Measurements from ENCODE around the gene IQCE.

The IQCE gene

DNA sequence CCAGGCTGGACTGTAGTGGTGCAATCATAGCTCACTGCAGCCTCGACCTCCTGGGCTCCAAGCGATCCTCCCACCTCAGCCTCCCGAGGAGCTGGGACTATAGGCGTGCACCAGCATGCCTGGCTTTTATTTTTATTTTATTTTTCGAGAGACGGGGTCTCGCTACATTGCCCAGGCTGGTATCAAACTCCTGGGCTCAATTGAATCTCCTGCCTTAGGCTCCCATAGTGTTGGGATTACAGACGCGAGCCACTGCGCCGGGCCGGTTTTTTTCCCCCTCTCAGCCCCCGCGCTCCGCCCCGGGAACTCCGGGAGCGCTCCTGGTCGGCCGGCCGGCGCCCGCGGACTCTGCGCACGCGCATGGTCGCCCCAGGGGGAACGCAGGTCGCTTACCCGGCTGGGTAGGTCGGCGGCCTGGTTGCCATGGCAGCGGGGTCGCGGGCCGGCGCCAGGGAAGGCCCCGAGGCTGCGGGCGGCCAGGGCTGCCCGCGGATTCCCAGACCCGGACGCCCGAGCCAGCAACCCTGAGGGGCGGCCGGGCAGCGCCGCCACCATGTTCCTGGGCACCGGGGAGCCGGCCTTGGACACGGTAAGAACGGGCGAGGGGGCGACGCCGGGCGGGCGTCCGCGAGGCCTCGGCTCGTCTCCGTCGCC lies at the start of gene IQCE:
Gene IQCE, plus strand, starts transcription at position 351 of the 654 bp plus-strand sequence. Its CDS starts 203 bp downstream, at position 554.
- DNase-seq (ENCODE audit: low read depth) = peak; percentile 87

- no peak for DNase-seq (ENCODE audit: low read depth)
These were observed 49.4 kb upstream of the IQCE start for GRCh38 chr7:2509298-2509906.

DNA sequence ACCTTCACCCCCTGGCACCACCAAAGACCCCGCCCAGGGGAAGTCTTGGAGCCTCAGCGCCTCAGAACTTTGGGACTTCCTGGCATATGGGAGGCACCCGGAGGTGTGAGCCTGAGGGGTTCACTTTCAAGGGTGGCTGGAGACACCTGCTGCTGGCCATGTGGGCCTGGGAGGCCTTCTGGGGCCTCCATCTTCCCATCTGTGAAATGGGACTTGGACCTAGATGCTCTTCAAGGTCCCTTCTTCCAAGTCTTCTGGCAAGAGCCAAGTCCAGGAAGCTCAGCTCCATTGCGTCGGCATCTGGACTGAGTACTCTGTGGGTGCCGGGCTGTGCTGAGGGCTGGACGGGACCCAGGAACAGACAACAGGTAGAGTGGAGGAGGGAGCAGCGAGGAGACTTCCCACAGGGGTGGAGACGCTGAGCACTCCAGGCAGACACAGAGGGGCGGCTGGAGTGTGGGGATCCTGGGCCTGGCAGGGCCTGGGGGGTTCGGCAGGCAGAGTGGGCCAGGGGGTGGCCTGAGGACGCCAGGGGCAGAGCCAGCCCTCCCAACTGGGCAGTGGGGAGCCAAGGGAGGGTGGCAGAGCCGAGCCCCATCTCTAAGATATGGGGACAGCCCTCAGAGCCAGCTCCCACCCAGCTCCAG lies 48.5 kb upstream of the IQCE start:
- DNase-seq (ENCODE audit: low read depth) = no peak

DNA sequence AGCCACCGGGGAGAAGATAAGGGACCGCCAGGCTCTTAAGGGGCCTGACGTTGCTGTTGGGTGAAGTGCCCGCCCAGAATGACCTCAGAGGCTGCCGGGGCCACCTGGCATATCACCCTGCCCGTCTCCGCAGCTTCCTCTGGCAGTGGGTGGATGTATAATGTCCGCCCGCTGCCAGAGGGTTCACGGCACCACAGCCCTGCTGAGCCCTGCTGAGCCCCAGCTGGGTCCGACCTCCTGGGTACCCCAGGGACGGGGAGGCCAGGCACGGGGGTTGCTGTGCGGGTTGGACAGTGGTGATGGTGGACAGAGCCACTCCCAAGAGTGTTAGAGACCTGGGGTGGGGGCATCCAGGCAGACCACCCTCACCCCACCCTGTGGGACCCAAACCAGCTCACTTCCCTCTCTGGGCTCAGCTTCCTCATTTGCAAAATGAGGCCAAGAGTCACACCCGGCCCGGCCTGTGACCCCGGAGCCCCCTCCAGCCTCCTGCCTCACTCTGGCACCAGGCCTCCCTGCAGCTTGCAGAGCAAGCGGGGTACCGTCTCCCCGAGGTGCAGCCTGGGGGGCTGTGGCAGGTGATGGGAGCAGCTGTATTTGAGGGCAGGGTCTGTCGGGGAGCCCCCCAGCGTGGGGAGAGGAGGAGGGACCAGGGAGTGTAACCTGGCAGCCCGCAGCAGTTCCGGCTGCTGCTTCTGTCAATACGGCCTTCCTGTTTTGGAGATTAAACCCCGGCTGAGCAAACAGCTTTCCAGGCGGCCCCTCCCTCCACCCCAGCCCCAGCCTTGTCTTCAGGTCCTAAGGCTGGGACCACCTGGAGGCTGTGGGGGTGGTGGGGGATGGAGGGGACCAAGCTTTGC lies 47.6 kb upstream of the IQCE start:
- DNase-seq (ENCODE audit: low read depth) = no peak

DNA sequence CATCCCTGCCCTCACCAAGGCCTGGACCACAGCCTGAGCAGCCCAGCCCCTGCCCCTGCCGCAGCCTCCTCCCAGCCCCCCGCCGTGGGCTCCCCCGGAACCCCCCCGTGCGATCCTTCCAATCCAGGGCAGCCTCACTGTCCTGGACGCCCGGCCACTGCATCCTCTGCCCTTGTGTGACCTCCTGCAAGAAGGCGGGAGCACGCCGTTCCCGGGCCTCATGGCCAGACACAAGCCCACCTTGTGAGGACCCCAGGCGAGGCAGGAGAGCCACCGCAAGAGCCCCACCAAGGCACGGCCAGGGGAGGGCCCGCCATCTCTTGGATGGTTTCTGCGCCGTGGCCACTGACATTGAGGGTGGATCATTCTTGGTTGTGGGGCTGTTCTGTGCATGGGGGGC lies 47.0 kb upstream of the IQCE start:
- no peak for DNase-seq (ENCODE audit: low read depth)

DNA sequence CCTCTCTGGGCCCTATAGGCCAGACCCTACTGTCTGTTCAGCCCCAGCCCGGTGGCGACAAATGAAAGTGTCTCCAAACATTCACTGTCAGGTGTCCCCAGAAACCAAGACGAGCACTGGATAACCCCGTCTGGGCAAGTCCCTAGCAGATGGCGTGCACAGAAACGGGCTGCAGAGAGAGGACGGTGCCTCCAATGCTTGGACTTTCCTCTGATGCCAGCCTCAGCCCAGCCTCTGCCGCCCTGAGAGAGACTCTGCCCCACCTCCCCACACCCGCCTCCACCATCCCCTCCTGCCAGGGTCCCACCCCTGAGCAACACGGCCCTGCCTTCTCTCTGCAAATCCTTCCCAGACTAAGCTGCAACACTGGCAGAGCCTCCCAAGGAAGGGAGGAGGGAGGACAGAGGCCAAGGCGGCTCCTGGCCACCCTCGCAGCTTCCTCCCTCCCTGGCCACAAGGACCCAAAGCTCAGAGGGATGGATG lies 46.6 kb upstream of the IQCE start:
- DNase-seq (ENCODE audit: low read depth) = no peak

- DNase-seq (ENCODE audit: low read depth) = no peak
These were observed 46.1 kb upstream of the IQCE start for GRCh38 chr7:2512713-2513112.

GRCh38 chr7:2513702-2514101 lies 45.1 kb upstream of the IQCE start:
- DNase-seq (ENCODE audit: low read depth) = no peak

DNA sequence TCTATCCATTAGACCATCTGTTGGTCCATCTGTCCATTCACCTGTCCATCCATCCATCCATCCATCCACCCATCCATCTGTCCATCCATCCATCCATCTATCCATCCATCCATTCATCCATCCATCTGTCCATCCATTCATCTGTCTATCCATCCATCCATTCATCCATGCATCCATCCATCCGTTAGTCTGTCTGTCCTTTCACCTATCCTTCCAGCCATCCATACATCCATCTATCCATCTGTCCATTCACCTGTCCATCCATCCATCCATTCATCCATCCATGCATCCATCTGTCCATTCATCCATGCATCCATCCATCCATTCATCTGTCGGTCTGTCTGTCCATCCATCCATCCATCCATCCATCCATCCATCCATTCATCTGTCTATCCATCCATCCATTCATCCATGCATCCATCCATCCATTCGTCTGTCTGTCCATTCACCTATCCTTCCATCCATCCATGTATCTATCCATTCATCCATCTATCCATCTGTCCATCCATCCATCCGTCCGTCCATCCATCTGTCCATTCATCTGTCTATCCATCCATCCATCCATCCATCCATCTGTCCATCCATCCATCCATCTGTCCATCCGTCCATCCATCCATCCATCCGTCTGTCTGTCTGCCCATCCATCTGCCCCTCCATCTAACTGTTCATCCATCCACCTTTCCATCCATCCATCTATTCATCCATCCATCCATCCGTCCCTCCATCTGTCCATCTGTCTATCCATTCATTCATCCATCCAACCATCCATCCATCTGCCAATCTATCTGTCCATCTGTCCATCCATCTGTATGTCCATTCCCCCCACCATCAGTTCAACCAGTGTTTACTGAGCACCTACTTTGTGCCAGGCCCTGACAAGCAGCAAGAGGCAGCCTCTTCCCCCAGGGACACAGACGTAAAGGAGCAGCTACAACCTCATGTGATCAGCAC lies 44.0 kb upstream of the IQCE start:
- DNase-seq (ENCODE audit: low read depth) = no peak

GRCh38 chr7:2515424-2516193 lies 43.2 kb upstream of the IQCE start:
- DNase-seq (ENCODE audit: low read depth) = no peak

DNA sequence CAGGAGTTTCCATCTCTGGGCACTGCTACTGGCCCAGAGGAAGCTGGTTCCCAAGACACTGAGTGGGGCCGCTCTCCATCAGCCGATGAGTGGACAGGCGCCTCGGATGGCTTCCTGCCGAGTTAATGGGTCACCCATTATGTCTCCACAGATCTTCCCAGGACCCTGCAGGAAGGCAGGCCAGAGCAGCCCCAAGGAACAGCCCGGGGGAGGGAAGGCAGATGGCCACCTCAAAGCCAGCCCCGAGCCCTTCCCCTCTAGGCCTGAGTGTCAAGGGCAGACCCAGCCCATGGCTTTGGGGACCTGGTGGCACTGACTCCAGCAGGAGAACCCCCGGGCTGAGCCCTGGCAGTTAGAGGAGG lies 42.6 kb upstream of the IQCE start:
- no peak for DNase-seq (ENCODE audit: low read depth)

GRCh38 chr7:2517026-2517425 lies 41.8 kb upstream of the IQCE start:
- peak; percentile 95 for DNase-seq (ENCODE audit: low read depth)

- peak; percentile 49 for DNase-seq (ENCODE audit: low read depth)
These were observed 40.9 kb upstream of the IQCE start for GRCh38 chr7:2517678-2518507.

- DNase-seq (ENCODE audit: low read depth) = no peak
These were observed 40.1 kb upstream of the IQCE start for GRCh38 chr7:2518737-2519118.

GRCh38 chr7:2519119-2519930 lies 39.5 kb upstream of the IQCE start, which contains the start of gene LFNG:
Gene LFNG, plus strand, starts transcription at chr7:2519774. Its CDS starts 88 bp downstream, at chr7:2519862.
- DNase-seq (ENCODE audit: low read depth) = peak; percentile 84

DNA sequence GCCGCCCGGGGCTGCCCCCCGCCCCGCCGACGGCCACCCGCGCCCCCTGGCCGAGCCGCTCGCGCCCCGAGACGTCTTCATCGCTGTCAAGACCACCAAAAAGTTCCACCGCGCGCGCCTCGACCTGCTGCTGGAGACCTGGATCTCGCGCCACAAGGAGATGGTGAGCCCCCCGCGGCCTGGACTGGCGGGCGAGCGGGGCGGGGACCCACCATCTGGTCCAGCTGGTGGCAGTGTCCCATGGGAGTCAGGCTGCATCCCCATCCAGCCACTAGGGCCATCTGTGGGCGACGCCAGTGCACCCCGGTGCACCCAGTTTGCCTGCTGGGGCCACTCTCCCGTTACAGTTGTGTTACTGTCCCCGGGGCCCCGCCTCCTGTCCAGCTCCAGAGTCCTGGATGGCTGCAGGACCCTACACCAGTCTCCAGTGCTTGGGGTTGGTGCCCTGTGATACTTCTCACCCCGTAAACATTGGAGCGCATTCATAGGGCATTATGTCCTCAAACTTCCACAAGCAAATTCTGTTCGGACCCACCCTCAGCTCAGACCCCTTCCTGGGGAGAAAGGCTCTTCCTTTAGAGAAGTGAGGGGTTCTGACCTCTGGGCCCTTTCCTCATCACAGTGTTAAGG lies 38.5 kb upstream of the IQCE start:
- DNase-seq (ENCODE audit: low read depth) = no peak

GRCh38 chr7:2520761-2521290 lies 38.0 kb upstream of the IQCE start:
- DNase-seq (ENCODE audit: low read depth) = no peak

GRCh38 chr7:2521341-2521745 lies 37.4 kb upstream of the IQCE start:
- DNase-seq (ENCODE audit: low read depth) = no peak

Measured in iris pigment epithelial cell (primary cell).